ENCODE measurements around the gene LIMS2. TPM values are rescaled to one million over a fixed set of nuclear protein-coding genes. Genes with fewer than 3 reads are reported as not detected.

Gene LIMS2
- total and polyA plus RNA-seq, 2 of the 8 experiments (the other 6 are each of a cell fraction or from before 2014, with no cell fraction given), result 3.3 to 4.8 TPM

- TF ChIP-seq TBP (IDR thresholded peaks at IDR 0.05; ENCODE audit: low read depth, low read length), result no peak
- no peak for TF ChIP-seq HDAC2 (IDR thresholded peaks at IDR 0.05; ENCODE audit: borderline replicate concordance in 1 of 2, low read depth in 2 of 2, low read length in 2 of 2)
- TF ChIP-seq KDM5A (IDR thresholded peaks at IDR 0.05; ENCODE audit: low read length), result no peak
These were observed 24.4 kb downstream of the LIMS2 start (continued) for GRCh38 chr2:127650785-127651380.
